GM18868 (cell line): ENCODE results near the gene HELLS.
"Not testable (repeated sequence)": the region's sequence is repeated elsewhere in the genome, so short reads cannot be mapped to it uniquely, and the experiment has no call there.

Experiments
- ATAC-seq: cut with Tn5 transposase; IDR thresholded peaks from one replicate; pipeline ENCODE4 v1.9.1; 2021; ENCODE audit warnings: mild to moderate bottlenecking, moderate library complexity; ENCODE audit not compliant: unreplicated experiment

Gene HELLS

GRCh38 chr10:94545391-94546048, at the start of gene HELLS:
Gene HELLS, plus strand, starts transcription at chr10:94545788. Its CDS starts 134 bp downstream, at chr10:94545922.
- ATAC-seq: peak; percentile 71

GRCh38 chr10:94496010-94496409, 49.6 kb upstream of the HELLS start:
- ATAC-seq: peak; percentile 92

GRCh38 chr10:94496646-94497045, 48.9 kb upstream of the HELLS start:
- ATAC-seq: no peak

- no peak for ATAC-seq
Observed at GRCh38 chr10:94500063-94500462, 45.5 kb upstream of the HELLS start.

GRCh38 chr10:94521276-94522250, 24.0 kb upstream of the HELLS start:
- no peak for ATAC-seq

GRCh38 chr10:94524146-94524545, 21.4 kb upstream of the HELLS start:
- no peak for ATAC-seq

- no peak for ATAC-seq
Observed at GRCh38 chr10:94524711-94525110, 20.9 kb upstream of the HELLS start.

GRCh38 chr10:94531550-94531949, 14.0 kb upstream of the HELLS start:
- ATAC-seq: not testable (repeated sequence)

GRCh38 chr10:94533027-94533426, 12.6 kb upstream of the HELLS start:
- no peak for ATAC-seq

- not testable (repeated sequence) for ATAC-seq
Observed at GRCh38 chr10:94542282-94542681, 3.3 kb upstream of the HELLS start.

- peak; percentile 7 for ATAC-seq
Observed at GRCh38 chr10:94546049-94546900, 687 bp downstream of the HELLS start.

- ATAC-seq: no peak
Observed at GRCh38 chr10:94546901-94547185, 1.3 kb downstream of the HELLS start.

GRCh38 chr10:94549221-94549620, 3.6 kb downstream of the HELLS start:
- ATAC-seq: no peak

GRCh38 chr10:94567714-94568307, 22.2 kb downstream of the HELLS start:
- ATAC-seq: not testable (repeated sequence)

GRCh38 chr10:94571081-94571480, 25.5 kb downstream of the HELLS start:
- no peak for ATAC-seq

GRCh38 chr10:94571528-94571927, 25.9 kb downstream of the HELLS start:
- no peak for ATAC-seq

- no peak for ATAC-seq
Observed at GRCh38 chr10:94578790-94579189, 33.2 kb downstream of the HELLS start.

GRCh38 chr10:94583124-94583523, 37.5 kb downstream of the HELLS start:
- no peak for ATAC-seq

- peak; percentile 96 for ATAC-seq
Observed at GRCh38 chr10:94591461-94592205, 46.0 kb downstream of the HELLS start.
